ENCODE measurements around the gene CFAP74.

Gene CFAP74

DNA sequence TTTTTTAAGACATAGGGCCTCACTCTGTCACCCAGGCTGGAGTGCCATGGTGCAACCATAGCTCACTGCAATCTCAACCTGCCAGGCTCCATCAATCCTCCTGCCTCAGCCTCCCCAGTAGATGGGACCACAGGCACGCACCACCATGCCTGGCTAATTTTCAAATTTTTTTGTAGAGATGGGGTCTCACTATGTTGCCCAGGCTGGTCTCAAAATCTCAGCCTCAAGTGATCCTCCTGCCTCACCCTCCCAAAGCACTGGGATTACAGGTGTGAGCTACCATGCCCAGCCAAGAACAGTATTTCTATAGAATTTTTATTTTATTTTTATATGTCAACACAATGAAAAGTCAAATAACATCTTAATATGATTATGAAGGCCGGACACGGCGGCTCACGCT is 123.6 kb downstream of the CFAP74 start:
- DNase-seq (ENCODE audit: low read depth) = no peak

DNA sequence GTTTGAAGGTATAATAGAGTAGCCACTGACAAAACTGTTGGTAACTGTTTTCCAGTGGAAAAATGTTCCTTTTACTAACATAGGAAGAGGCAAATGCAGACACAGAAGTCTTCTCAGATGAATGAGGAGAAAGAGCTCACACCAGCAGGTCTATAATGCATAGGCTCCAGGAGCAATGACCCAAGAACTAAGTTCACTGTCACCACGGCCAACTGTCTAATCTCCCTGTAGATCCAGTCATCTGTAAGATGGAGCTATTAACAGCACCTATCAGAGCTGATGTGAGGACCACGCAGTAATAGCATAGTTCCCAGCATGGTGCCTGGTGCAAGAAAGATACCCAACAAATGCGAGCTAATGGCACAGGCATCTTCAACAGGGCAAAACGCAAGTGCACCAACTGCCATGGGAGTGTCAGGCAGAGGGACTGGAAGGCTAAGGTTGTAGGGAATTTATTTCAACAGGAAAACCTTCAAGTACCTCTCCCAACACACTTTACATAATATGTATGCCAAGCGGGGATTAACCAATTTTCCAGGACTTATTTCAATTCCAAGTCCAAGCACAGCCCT is 125.6 kb downstream of the CFAP74 start:
- DNase-seq (ENCODE audit: low read depth) = no peak

DNA sequence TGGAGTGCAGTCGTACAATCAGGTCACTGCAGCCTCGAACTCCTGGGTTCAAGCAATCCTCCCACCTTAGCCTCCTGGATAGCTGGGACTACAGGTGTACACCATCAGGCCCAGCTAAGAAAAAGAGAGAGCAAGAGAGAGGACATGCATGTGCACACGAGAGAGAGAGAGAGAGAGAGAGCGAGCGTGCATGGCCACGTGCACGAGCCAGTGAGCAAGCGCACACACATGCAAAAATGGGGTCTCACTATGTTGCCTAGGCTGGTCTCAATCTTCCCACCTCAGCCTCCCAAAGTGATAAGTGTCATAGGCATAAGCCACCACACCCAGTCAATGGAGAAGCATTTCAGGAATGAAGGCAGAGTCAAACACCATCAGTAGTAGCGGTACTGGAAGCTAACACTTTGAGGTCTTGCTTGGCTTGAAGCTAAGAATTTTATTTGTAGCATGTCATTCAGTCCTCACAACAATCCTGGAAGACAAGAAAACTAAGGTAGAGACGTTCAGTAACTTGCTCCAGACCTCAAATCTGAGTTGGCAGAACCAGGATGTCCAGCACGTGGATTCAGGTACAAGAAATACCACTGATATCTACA is 127.2 kb downstream of the CFAP74 start:
- peak; percentile 75 for DNase-seq (ENCODE audit: low read depth)

DNA sequence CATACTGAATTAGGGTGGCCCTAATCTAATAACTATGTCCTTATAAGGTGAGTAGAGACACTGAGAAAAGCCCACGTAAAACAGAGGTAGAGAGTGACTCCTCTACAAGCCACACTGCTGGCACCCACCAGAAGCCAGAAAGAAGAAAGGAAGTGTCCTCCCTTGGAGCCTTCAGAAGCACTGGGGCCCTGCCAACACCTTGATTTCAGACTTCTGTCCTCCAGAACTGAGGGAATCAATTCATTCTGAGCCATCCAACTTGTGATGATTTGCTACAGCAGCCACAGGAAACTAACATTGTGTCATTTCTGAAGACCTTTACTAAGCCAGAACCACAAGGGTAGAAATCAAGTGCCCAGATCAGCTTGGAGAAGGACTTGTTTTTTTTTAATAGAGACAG is 127.7 kb downstream of the CFAP74 start:
- no peak for DNase-seq (ENCODE audit: low read depth)

DNA sequence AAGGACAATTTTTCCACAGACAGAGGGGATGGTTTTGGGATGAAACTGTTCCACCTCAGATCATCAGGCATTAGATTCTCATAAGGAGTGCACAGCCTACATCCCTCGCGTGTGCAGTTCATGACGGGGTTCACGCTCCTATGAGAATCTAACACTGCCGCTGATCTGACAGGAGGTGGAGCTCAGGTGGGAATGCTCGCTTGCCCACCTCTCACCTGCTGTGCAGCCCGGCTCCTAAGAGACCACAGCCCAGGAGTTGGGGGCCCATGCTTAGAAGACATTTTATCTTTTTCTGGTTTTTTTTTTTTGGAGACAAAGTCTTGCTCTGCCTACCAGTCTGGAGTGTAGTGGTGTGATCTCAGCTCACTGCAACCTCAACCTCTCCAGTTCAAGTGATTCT is 128.7 kb downstream of the CFAP74 start:
- DNase-seq (ENCODE audit: low read depth) = no peak

GRCh38 chr1:1873186-1873585 is 130.4 kb downstream of the CFAP74 start:
- no peak for DNase-seq (ENCODE audit: low read depth)

DNA sequence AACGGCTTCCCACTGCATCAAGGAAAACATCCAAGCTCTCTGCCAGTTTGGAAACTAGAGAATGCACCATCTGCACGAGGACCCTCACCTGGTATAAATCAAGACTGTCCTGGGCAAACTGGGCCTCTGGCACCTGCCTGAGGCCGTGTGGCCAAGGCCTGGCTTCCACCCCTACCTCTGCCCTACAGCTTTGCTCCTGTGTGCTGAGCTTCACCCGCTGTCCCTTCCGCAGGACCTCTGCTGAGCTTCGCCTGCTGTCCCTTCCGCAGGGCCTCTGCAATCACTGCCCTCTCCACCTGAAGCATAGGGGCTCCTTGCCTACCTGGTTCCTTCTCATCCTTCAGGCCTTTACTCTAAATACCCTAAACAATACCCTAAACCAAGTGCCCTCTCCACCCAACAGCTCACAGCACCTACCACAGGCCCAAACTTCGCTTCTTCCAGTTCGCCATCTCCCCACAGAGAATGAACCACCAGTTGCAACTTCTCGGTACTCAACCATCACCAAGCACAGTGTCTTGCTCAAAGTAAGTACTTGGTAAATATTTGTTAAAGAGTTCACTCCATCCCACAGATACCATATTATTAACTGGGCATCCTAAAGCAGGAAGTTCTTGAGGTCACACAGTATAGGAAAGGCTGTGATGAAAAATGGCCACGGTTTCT is 131.1 kb downstream of the CFAP74 start:
- DNase-seq (ENCODE audit: low read depth) = no peak

Measured in EH (cell line).